IMR-90 (cell line): ENCODE data around the gene HOXD9. TPM values are rescaled to one million over a fixed set of nuclear protein-coding genes. Genes with fewer than 3 reads are reported as not detected.

ENCODE experiments used
- ATAC-seq: fragments of 200-7000 bp; cut with Tn5 transposase; 2 replicates; pipeline ENCODE4 v1.9.1; 2020; ENCODE audit warnings: low read depth, mild to moderate bottlenecking, moderate library complexity
- BruUV-seq: library from RNA; stranded (reverse); fragments of 400-500 nt; replicated peaks from 2 replicates; lab custom pipeline; 2021; lab: Mats Ljungman, UMichigan
- CTCF ChIA-PET: fragments of 300-600 bp; formaldehyde crosslinking; extraction: SDS; loops from one replicate; lab custom pipeline; 2021; ENCODE audit warnings: antibody characterized with exemption; lab: Yijun Ruan, JAX
- POLR2A ChIA-PET: fragments of 300-600 bp; sonication (Branson Sonifier 250); formaldehyde crosslinking; loops from one replicate; lab custom pipeline; 2022; ENCODE audit warnings: antibody characterized with exemption; ENCODE audit not compliant: unreplicated experiment; lab: Charles Lee
- DNase-seq: peaks from one replicate; pipeline ENCODE4 v3.0.0; 2013
- H2AFZ ChIP-seq: replicated peaks from 2 replicates; pipeline ENCODE3; 2013; ENCODE audit warnings: low read length, mild to moderate bottlenecking; ENCODE audit not compliant: poor library complexity
- H2AK5ac ChIP-seq: 2 replicates; pipeline ENCODE4 v1.6.1; 2013; ENCODE audit warnings: low read depth, low read length, inconsistent platforms
- H2AK9ac ChIP-seq: replicated peaks from 2 replicates; pipeline ENCODE3; 2013; ENCODE audit warnings: mild to moderate bottlenecking, low read depth, low read length, moderate library complexity; ENCODE audit not compliant: poor library complexity
- H2BK120ac ChIP-seq: 2 replicates; pipeline ENCODE4 v1.6.1; 2013; ENCODE audit warnings: low read depth, low read length, inconsistent platforms
- H2BK15ac ChIP-seq: 3 replicates; pipeline ENCODE4 v1.6.1; 2013; ENCODE audit warnings: low read depth, low read length, inconsistent platforms
- H2BK20ac ChIP-seq: 2 replicates; pipeline ENCODE4 v1.6.1; 2013; ENCODE audit warnings: low read depth, mild to moderate bottlenecking, inconsistent platforms, low read length, moderate library complexity
- H2BK5ac ChIP-seq: 2 replicates; pipeline ENCODE4 v1.6.1; 2013; ENCODE audit warnings: mild to moderate bottlenecking, low read depth, low read length, inconsistent platforms; ENCODE audit not compliant: poor library complexity, severe bottlenecking
- H3K14ac ChIP-seq: replicated peaks from 2 replicates; pipeline ENCODE4 v1.6.1; 2013; ENCODE audit warnings: low read depth, low read length, inconsistent platforms
- H3K18ac ChIP-seq: 2 replicates; pipeline ENCODE4 v1.6.1; 2013; ENCODE audit warnings: low read depth, low read length, control low read depth
- H3K23ac ChIP-seq: 2 replicates; pipeline ENCODE4 v1.6.1; 2013; ENCODE audit warnings: low read depth, low read length, inconsistent platforms
- H3K27ac ChIP-seq: 2 replicates; pipeline ENCODE4 v1.5.1; 2013; ENCODE audit warnings: mild to moderate bottlenecking, control low read depth, low read length; ENCODE audit not compliant: insufficient read depth
- H3K27me3 ChIP-seq: 2 replicates; pipeline ENCODE4 v1.6.1; 2013; ENCODE audit warnings: low read length; ENCODE audit not compliant: control insufficient read depth, insufficient read depth
- H3K36me3 ChIP-seq: 2 replicates; pipeline ENCODE4 v1.6.1; 2013; ENCODE audit warnings: low read length, mixed read lengths; ENCODE audit not compliant: control insufficient read depth, insufficient read depth
- H3K4ac ChIP-seq: 2 replicates; pipeline ENCODE4 v1.6.1; 2013; ENCODE audit warnings: low read depth, low read length, inconsistent platforms
- H3K4me1 ChIP-seq: 2 replicates; pipeline ENCODE4 v1.6.1; 2013; ENCODE audit warnings: low read length, mixed read lengths; ENCODE audit not compliant: control insufficient read depth, insufficient read depth
- H3K4me2 ChIP-seq: 2 replicates; pipeline ENCODE4 v1.6.1; 2013; ENCODE audit warnings: low read depth, mild to moderate bottlenecking, control low read depth, low read length, moderate library complexity
- H3K4me3 ChIP-seq: 2 replicates; pipeline ENCODE4 v1.5.1; 2013; ENCODE audit warnings: low read depth, mild to moderate bottlenecking, control low read depth, low read length, moderate library complexity; ENCODE audit not compliant: insufficient read depth
- H3K56ac ChIP-seq: 2 replicates; pipeline ENCODE4 v1.6.1; 2013; ENCODE audit warnings: low read length, inconsistent platforms; ENCODE audit not compliant: insufficient read depth; ENCODE audit errors: extremely low read depth
- H3K79me1 ChIP-seq, 2 experiments: 2 replicates each; pipeline ENCODE4 v1.6.1; 2013; ENCODE audit warnings: low read length in 2 of 2, inconsistent platforms in 1 of 2, low read depth in 1 of 2
- H3K9ac ChIP-seq: 2 replicates; pipeline ENCODE4 v1.6.1; 2013; ENCODE audit warnings: low read depth, low read length, control low read depth
- H3K9me1 ChIP-seq: 2 replicates; pipeline ENCODE4 v1.6.1; 2013; ENCODE audit warnings: low read length, inconsistent platforms; ENCODE audit not compliant: insufficient read depth
- H3K9me3 ChIP-seq: 2 replicates; pipeline ENCODE4 v1.6.1; 2013; ENCODE audit warnings: low read length; ENCODE audit not compliant: control insufficient read depth, insufficient read depth
- H4K20me1 ChIP-seq: 2 replicates; pipeline ENCODE4 v1.6.1; 2013; ENCODE audit warnings: low read length, inconsistent platforms; ENCODE audit not compliant: insufficient read depth
- H4K5ac ChIP-seq: 2 replicates; pipeline ENCODE4 v1.6.1; 2013; ENCODE audit warnings: mild to moderate bottlenecking, low read depth, low read length, control low read depth
- H4K8ac ChIP-seq, 2 experiments: 2 replicates each; pipeline ENCODE4 v1.6.1; 2013; ENCODE audit warnings: low read depth in 2 of 2, low read length in 2 of 2, control low read depth in 1 of 2, inconsistent platforms in 1 of 2
- H4K91ac ChIP-seq: 2 replicates; pipeline ENCODE4 v1.6.1; 2013; ENCODE audit warnings: low read depth, low read length, inconsistent platforms; ENCODE audit not compliant: insufficient read depth
- CEBPB ChIP-seq: IDR thresholded peaks from 2 replicates; pipeline ENCODE4 v1.6.1; 2012; ENCODE audit warnings: low read depth, low read length, improper control_type of control experiment
- MAZ ChIP-seq: IDR thresholded peaks from 2 replicates; pipeline ENCODE4 v1.6.1; 2012; ENCODE audit warnings: low read depth, mild to moderate bottlenecking, low read length, improper control_type of control experiment, moderate library complexity, borderline replicate concordance
- MXI1 ChIP-seq: IDR thresholded peaks from 2 replicates; pipeline ENCODE4 v1.6.1; 2012; ENCODE audit warnings: low read depth, mild to moderate bottlenecking, low read length, moderate library complexity, borderline replicate concordance
- NFE2L2 ChIP-seq: fragments of 150-350 bp; IDR thresholded peaks from 2 replicates; pipeline ENCODE4 v1.6.1; 2016; ENCODE audit warnings: low read depth, mild to moderate bottlenecking, low read length
- RCOR1 ChIP-seq: IDR thresholded peaks from 2 replicates; pipeline ENCODE4 v1.6.1; 2012; ENCODE audit warnings: mild to moderate bottlenecking, low read length, improper control_type of control experiment; ENCODE audit not compliant: insufficient replicate concordance
- SMC3 ChIP-seq: fragments of 150-350 bp; IDR thresholded peaks from 2 replicates; pipeline ENCODE4 v1.6.1; 2016; ENCODE audit warnings: low read depth, mild to moderate bottlenecking, antibody characterized with exemption, low read length, moderate library complexity
- WGBS, 2 experiments: methylation state at CpG; one replicate each; pipeline versions ENCODE4 v1.1.5 to v1.1.7; 2013; ENCODE audit warnings: missing lambda C conversion rate in 2 of 2; ENCODE audit not compliant: insufficient read length in 1 of 2; ENCODE audit errors: extremely low coverage in 2 of 2; 5-methylcytosine and 5-hydroxymethylcytosine counted together
- dilution Hi-C: fragments of 300-500 bp; cut with HindIII; formaldehyde crosslinking; loops from one replicate; pipeline ENCODE4 v1.14.3; 2018; ENCODE audit warnings: low sequenced_read_pairs; ENCODE audit not compliant: unreplicated experiment
- in situ Hi-C: fragments of 300-500 bp; cut with MboI; formaldehyde crosslinking; loops from 3 replicates; pipeline ENCODE4 v1.14.3; 2019; ENCODE audit warnings: low sequenced_read_pairs, inconsistent platforms, mixed read lengths
- intact Hi-C: fragments of 100-400 bp; cut with micrococcal nuclease; formaldehyde crosslinking; loops from 2 replicates; pipeline ENCODE4 v1.10.0; 2022
- polyA plus RNA-seq, 3 experiments: library from polyadenylated mRNA; depleted of rRNA; stranded (reverse); fragments of >200 nt; gene quantifications; 2 replicates each; pipeline ENCODE4 v1.2.3, GENCODE V29; 2012; ENCODE audit warnings: low replicate concordance in 1 of 3
- total RNA-seq: library from RNA; depleted of rRNA; stranded (reverse); fragments of >200 nt; gene quantifications from 2 replicates; pipeline ENCODE4 v1.2.3, GENCODE V29; 2012
- TF ChIP-seq, protein P1 (sequence below): conservative IDR thresholded peaks from 2 replicates; pipeline ENCODE4 v1.5.1; 2012; ENCODE audit warnings: mild to moderate bottlenecking, low read depth, low read length, improper control_type of control experiment
- TF ChIP-seq, protein P2 (sequence below): fragments of 150-350 bp; IDR thresholded peaks from 2 replicates; pipeline ENCODE4 v1.6.1; 2017; ENCODE audit warnings: mild to moderate bottlenecking, antibody characterized with exemption, low read length, low read depth

The HOXD9 gene
- total and polyA plus RNA-seq, 2 of the 4 experiments (the other 2 are of a cell fraction) = not detected

DNA sequence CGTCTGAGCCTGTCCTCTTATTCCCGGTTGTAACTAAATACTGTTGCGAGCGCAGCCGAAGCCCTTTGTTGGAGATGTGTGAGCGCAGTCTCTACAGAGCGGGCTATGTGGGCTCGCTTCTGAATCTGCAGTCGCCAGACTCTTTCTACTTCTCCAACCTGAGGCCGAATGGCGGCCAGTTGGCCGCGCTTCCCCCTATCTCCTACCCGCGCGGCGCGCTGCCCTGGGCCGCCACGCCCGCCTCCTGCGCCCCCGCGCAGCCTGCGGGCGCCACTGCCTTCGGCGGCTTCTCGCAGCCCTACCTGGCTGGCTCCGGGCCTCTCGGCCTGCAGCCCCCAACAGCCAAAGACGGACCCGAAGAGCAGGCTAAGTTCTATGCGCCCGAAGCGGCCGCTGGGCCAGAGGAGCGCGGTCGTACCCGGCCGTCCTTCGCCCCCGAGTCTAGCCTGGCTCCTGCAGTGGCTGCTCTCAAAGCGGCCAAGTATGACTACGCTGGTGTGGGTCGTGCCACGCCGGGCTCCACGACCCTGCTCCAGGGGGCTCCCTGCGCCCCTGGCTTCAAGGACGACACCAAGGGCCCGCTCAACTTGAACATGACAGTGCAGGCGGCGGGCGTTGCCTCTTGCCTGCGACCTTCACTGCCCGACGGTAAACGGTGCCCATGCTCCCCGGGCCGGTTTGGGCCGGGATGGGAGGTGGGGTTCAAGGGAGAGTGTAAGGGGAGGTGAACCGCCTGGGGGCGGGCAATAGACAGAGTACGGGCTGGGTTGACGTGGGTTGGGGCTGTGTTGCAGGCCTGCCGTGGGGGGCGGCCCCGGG, 22.6 kb upstream of the HOXD9 start, which contains the start of gene HOXD12:
HOXD12 (plus strand) TSS at position 68 of the 819 bp plus-strand sequence; CDS start at position 75, 7 bp downstream.
- Histone ChIP-seq H3K9me3 (peaks cover 1% of the 10 kb centered on the region), H4K20me1 (no peaks in the 10 kb centered on the region), H3K56ac (no peak within 1 kb of the TSS), H2BK5ac (no peak within 1 kb of the TSS), H2AK5ac (no peak within 1 kb of the TSS), H3K18ac (no peak within 1 kb of the TSS), H3K14ac (no peak within 1 kb of the TSS), H3K9me1 (no peaks in the 10 kb centered on the region), H4K91ac (no peak within 1 kb of the TSS), H2BK15ac (no peak within 1 kb of the TSS), H3K4me1 (peaks cover 3% of the 10 kb centered on the region; the same call in 1 of the 2 replicates), H4K8ac (no peak within 1 kb of the TSS), H2AK9ac (peak within 1 kb of the TSS; percentile 19), H2BK120ac (no peak within 1 kb of the TSS), H3K9ac (no peak within 1 kb of the TSS), H3K4me3 (no peak within 1 kb of the TSS), H3K23ac (no peak within 1 kb of the TSS), H3K4ac (no peak within 1 kb of the TSS), H3K36me3 (no peaks in the 10 kb centered on the region), H3K27me3 (peaks cover 94% of the 10 kb centered on the region), H2AFZ (no peak within 1 kb of the TSS), H4K5ac (no peak within 1 kb of the TSS), H3K4me2 (no peak within 1 kb of the TSS), H3K79me1 (no peaks in the 10 kb centered on the region), H3K27ac (no peak within 1 kb of the TSS), H2BK20ac (no peak within 1 kb of the TSS)
- intact Hi-C loops (loop anchor here (5.0 to 10.0 kb wide), 3 partner anchors 848 to 1395 kb away; no protein-coding TSS in a partner anchor), dilution Hi-C loops (no loop called here), in situ Hi-C loops (loop anchor here (10.0 to 25.0 kb wide), 4 partner anchors 415 to 1363 kb away; no protein-coding TSS in a partner anchor)
- DNase-seq (no peak), ATAC-seq (no peak)
- POLR2A ChIA-PET = no interaction called here
- no TSS peak for BruUV-seq
- TF ChIP-seq, protein P1, sequence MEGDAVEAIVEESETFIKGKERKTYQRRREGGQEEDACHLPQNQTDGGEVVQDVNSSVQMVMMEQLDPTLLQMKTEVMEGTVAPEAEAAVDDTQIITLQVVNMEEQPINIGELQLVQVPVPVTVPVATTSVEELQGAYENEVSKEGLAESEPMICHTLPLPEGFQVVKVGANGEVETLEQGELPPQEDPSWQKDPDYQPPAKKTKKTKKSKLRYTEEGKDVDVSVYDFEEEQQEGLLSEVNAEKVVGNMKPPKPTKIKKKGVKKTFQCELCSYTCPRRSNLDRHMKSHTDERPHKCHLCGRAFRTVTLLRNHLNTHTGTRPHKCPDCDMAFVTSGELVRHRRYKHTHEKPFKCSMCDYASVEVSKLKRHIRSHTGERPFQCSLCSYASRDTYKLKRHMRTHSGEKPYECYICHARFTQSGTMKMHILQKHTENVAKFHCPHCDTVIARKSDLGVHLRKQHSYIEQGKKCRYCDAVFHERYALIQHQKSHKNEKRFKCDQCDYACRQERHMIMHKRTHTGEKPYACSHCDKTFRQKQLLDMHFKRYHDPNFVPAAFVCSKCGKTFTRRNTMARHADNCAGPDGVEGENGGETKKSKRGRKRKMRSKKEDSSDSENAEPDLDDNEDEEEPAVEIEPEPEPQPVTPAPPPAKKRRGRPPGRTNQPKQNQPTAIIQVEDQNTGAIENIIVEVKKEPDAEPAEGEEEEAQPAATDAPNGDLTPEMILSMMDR = no peak
- no peak for TF ChIP-seq SMC3
- no peak for TF ChIP-seq CEBPB
- TF ChIP-seq MXI1 = no peak
- TF ChIP-seq MAZ = no peak
- TF ChIP-seq, protein P2, sequence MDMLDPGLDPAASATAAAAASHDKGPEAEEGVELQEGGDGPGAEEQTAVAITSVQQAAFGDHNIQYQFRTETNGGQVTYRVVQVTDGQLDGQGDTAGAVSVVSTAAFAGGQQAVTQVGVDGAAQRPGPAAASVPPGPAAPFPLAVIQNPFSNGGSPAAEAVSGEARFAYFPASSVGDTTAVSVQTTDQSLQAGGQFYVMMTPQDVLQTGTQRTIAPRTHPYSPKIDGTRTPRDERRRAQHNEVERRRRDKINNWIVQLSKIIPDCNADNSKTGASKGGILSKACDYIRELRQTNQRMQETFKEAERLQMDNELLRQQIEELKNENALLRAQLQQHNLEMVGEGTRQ = no peak
- no peak for TF ChIP-seq NFE2L2
- no peak for TF ChIP-seq RCOR1
- CTCF ChIA-PET = no interaction called here
- WGBS, 2 experiments = 7% methylated on average over 28 of the region's 70 CpGs; no CpG with 5 or more reads in 1 of the 2 experiments
